GM19463 (cell line): ENCODE measurements around the gene VARS2.
"Not testable (repeated sequence)": the region's sequence is repeated elsewhere in the genome, so short reads cannot be mapped to it uniquely, and the experiment has no call there.

Source experiments
- ATAC-seq: cut with Tn5 transposase; IDR thresholded peaks from one replicate; pipeline ENCODE4 v1.9.1; 2021; ENCODE audit warnings: mild to moderate bottlenecking, moderate library complexity; ENCODE audit not compliant: unreplicated experiment

VARS2 gene

DNA sequence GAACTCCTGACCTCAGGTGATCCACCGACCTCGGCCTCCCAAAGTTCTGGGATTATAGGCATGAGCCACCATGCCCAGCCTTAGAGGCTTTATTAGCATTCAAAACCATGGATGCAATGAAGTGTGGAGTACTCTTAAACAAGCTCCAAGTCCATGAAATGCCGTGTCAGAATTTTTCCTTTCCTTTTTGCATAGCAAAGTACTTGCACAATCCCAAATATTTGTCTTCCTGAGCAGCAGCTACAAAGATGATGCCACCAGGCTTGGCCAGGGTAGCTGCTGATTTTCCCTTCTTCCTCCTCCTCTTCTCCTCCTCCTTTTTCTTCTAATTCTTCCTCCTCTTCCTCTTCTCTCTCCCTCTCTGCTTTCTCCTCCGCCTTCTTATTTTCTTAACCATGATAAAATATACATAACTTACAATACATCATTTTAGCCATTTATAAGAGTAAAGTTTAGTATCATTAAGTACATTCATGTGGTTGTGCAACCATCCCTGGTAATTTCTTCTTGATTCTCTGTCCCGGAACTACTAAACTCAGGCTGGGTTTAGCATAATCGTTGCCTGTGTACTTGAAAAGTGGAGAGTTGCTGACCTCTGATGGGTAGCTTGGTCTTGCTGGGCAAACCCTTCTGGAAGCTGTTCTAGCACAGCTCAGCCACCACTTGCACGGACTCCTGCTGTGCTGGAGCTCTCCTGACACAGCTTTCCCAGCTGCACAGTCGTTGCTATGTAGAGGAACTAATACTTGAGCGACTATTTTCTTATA lies 47.1 kb downstream of the VARS2 start:
- no peak for ATAC-seq

- no peak for ATAC-seq
Measured at GRCh38 chr6:30962716-30963115, 48.7 kb downstream of the VARS2 start.

DNA sequence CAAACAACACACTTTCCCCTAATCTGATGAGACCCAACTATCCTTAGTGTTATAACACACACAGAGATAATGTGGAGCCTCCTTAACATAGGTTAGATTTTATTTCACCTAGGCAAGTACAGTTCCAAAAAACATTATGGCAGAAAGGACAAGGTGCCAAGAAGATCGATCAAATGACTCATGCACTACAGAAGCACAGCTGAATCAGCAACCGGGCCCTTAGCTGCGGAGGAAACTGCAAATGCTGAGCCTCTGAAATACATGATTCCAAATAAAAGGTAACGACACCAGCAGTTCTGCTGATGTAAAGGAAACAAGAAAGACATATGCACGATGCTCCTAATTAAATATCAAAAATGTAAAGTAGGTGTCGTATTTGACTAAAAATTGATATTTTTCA lies 49.6 kb downstream of the VARS2 start:
- no peak for ATAC-seq

GRCh38 chr6:30964075-30964474 lies 50.0 kb downstream of the VARS2 start:
- no peak for ATAC-seq

DNA sequence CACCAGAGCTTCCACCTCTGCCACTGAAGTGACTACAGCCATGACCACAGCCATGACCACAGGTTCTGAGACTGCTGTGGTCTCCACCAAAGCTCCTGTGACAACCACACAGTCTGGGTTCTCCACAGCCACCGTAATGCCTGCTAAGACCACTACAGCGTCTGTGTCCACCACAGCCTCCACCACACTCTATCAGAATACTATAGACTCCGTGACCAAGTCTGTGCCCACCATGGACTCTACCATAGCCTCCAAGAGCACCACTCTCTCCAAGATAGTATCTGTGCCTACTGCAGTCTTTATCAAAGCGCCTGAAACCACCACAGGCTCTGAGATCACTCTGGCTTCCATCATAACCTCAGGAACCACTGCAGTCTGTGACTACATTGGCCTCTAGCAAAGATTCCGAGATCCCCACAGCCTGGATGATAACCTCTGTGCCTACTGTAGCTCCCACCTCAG lies 51.1 kb downstream of the VARS2 start:
- ATAC-seq: no peak

DNA sequence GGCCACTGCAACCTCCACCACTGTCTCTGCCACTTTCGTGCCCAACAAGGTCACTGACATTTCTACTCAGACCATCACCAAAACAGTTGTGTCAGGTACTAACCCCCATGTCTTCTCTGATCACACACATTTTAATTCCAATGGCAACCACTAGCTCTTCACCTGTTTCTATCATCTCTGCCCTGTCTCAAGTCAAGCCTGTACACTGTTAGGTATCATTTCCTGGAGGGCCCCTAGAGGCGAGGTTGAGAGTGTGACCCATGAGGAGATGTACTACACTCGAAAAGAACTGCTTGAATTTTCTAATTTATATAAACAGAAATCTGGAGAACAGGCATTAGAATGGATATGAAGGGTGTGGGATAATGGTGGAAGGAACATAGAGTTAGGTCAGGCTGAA lies 52.1 kb downstream of the VARS2 start:
- no peak for ATAC-seq

DNA sequence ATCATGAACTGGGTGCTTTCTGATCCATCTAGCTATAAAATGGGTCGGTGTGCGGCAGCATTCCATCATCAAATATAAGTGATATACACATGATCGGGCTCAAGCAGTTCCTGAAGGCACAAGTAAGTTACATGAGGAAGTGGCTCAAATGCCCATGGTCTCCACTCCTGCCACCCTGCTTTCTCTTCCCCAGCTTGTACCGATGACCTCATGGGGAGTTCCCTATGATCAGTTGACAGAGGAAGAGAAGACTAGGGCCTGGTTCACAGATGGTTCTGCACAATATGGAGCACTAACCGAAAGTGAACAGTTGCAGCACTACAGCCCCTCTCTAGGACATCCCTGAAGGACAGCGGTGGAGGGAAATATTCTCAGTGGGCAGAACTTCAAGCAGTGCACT lies 55.1 kb downstream of the VARS2 start:
- not testable (repeated sequence) for ATAC-seq

DNA sequence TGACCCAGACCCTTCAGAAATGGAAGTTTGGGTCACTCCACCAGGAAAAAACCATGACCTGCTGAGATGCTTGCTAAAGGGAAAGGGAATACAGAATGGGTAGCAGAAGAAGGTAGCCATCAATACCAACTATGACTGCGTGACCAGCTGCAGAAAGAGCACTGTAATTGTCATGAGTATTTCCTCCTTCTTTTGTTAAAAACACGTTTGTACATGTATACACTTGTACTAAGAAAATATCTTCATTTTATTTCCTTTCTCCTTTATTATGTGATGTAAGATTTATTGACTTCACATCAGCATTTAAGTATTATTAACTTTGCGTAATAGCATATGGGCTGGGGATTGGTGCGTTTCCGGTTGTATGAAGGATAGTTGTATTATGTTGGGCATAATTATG lies 56.9 kb downstream of the VARS2 start:
- no peak for ATAC-seq

DNA sequence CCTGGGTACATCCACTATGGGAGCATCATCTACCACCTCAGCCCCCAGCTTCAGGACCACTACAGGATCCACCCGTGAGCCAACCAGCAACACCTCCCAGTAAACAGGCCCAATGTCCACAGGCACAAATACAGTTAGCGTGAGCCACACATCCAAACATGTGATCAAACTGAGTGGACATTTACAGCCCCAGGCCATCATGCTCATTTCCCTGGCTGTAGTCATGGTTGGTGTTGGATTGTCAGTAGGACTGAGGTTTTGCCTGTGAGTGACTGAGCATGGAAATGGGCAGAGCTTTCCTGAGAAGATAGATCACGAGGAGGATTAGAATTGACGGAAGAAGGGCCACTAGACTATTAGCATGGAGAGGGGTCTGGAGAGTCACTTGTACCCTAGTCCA lies 58.8 kb downstream of the VARS2 start:
- ATAC-seq: no peak

- no peak for ATAC-seq
Measured at GRCh38 chr6:30974490-30975252, 60.6 kb downstream of the VARS2 start.
